Dermis blood vessel endothelial cell (primary cell): ENCODE measurements around the gene FCER2. TPM values are rescaled to one million over a fixed set of nuclear protein-coding genes. Genes with fewer than 3 reads are reported as not detected.
A peak's percentile ranks its signal among the peaks of the same experiment; 100 is the strongest.

ENCODE experiments used
- DNase-seq: peaks from one replicate; pipeline ENCODE4 v3.0.0; 2010
- total RNA-seq: library from RNA; depleted of rRNA; stranded (reverse); fragments of >200 nt; gene quantifications from 2 replicates; pipeline ENCODE4 v1.2.3, GENCODE V29; 2014

The FCER2 gene
- total RNA-seq, 1 donor from 2014 or later: not detected

DNA sequence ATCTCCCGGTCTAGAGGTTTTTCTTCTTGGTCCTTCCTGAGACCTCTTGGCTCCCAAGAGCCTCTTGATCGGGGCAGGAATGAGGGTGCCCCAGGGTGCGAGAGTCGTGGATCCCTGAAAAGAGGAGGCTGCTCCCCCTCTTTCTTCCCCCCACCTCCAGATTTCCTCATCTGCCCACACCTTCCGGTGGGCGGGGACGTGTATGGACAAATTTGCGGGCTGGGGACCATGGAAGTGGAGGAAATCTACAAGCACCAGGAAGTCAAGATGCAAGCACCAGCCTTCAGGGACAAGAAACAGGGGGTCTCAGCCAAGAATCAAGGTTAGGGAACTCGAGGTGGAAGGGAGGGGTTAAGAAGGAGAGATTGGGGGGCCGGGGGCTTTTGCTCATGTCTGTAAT is 25.1 kb downstream of the FCER2 start, which contains the start of gene MCEMP1:
Gene MCEMP1 (plus strand): TSS at position 237 of the 400 bp plus-strand sequence. CDS start 31 bp downstream, at position 268.
- no peak for DNase-seq

DNA sequence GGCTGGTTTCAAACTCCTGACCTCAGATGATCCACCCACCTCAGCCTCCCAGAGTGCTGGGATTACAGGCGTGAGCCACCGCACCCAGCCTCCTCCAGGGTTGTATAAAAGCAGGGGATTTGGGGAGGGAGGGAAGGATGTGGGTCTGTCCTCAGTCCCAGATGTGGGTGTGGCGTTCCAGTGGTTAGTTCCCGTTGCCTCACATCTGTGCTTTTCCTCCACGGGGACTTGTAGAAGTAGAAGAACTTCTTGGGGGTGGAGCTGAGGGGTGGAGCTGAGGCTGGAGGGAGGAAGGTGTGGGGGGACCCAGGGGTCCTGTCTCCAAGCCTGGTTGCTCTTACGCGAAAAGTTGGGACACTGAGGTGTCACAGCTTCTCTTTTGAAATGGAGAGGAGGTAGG is 25.6 kb downstream of the FCER2 start:
- no peak for DNase-seq

- peak; percentile 59 for DNase-seq
These were observed 27.6 kb downstream of the FCER2 start for GRCh38 chr19:7674010-7675005.

DNA sequence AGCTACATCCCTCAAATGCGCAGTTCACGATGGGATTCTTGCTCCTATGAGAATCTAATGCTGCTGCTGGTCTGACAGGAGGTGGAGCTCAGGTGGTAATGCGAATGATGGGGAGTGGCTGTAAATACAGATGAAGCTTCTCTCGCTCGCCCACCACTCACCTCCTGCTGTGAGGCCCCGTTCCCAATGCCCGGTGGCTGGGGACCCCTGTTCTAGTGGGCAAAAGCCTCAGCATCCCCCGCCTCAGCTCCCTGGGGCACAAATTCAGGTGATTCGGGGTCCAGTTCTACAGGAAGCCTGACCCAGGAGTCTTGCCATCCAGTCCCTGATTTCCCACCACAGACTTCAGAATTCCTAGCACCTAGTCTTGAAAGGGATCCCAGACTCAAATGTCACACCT is 29.4 kb downstream of the FCER2 start:
- no peak for DNase-seq

DNA sequence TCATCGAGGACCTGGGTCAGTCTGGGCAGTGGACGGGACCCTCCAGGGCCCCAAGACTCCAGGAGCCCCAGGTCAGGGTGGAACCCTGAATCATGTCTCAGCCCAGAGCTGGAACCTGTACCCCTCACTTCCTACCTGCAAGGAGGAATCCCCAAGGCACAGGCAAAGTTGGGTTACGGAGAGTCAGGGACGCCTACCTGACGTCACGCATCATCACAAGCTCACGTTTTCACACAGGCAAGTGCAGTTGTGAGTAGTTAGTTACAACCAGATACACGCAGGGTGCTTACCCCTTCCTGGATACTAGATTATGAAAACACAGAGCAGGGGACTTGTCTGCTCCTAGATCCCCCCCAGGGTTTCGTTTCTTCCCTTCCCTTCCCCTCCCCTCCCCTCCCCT is 31.1 kb downstream of the FCER2 start:
- no peak for DNase-seq

DNA sequence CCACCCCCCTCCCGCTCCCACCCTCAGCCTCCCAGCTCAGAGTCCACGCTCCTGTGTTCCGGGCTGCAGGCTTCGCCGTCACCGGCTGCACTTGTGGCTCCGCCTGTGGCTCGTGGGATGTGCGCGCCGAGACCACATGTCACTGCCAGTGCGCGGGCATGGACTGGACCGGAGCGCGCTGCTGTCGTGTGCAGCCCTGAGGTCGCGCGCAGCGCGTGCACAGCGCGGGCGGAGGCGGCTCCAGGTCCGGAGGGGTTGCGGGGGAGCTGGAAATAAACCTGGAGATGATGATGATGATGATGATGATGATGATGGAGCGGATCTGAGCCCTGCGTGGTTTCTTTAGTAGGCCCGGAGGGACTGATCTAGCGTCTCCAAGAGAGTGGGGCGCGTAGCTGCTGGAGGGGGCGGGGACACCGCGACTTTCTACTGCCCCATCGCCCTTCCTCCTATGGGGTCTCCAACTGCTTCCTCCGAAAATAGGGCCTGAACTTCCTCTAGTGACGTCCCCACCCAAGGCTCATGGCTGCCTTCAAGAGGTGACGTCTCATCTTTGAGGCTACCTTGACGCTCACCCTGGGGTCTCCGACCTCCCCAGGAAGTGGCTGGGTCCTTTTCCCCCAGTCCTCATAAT is 31.7 kb downstream of the FCER2 start:
- DNase-seq: no peak

DNA sequence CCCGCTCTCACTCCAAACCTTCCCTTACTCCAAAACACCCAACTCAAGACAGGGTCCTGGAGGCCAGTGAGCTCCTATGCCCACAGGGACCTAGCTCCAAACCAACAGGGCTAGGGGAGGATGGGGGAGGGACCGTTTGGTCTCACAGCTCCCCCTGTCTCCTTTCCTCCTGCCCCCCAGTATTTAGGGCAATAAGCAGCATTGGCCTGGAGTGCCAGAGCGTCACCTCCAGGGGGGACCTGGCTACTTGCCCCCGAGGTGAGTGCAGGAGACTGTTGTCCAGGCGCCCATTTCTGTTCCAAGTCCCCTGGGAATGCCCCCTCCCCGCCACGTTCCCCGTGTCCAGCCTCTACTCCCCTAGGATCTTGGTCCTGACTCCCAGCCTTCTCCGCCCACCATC is 32.3 kb downstream of the FCER2 start:
- DNase-seq: no peak

DNA sequence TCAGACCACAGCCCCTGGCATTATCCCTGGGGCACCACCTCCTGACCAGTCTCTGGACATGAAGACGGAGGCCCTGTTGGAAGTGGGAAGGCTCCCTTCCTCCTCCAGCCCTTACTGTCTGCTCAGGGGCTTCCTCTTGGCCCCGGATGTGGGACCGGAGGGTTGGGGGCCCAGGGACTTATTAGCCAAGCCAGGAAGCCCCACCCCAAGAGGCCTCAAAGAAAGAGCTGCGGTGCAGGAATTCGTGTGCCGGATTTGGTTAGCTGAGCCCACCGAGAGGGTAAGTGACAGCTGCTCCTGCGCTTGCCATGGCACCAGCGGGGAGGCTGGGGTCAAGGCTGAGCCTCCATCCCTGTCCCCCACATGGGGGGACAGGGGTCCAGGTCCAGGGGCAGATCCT is 33.1 kb downstream of the FCER2 start, which contains the start of gene RETN:
Gene RETN (plus strand): TSS at position 208 of the 400 bp plus-strand sequence. CDS start 278 bp downstream, outside the sequence.
- no peak for DNase-seq

DNA sequence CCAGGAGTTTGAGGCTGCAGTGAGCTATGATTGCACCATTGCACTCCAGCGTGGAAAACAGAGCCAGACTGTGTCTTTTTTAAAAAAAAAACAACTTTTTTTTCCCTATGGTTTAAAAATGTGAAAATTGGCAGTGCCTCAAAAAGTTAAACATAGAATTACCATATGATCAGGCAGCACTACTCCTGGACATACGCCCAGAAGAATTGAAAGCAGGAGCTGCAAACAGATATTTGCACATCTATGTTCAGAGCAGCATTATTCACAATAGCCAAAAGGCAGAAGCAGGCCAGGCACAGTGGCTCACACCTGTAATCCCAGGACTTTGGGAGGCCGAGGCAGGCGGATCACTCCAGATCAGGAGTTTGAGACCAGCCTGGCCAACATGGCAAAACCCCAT is 36.9 kb downstream of the FCER2 start:
- no peak for DNase-seq

- no peak for DNase-seq
These were observed 38.2 kb downstream of the FCER2 start for GRCh38 chr19:7663706-7664105.

GRCh38 chr19:7662657-7663056 is 39.3 kb downstream of the FCER2 start:
- DNase-seq: no peak

- DNase-seq: no peak
These were observed 40.0 kb downstream of the FCER2 start for GRCh38 chr19:7661744-7662538.

DNA sequence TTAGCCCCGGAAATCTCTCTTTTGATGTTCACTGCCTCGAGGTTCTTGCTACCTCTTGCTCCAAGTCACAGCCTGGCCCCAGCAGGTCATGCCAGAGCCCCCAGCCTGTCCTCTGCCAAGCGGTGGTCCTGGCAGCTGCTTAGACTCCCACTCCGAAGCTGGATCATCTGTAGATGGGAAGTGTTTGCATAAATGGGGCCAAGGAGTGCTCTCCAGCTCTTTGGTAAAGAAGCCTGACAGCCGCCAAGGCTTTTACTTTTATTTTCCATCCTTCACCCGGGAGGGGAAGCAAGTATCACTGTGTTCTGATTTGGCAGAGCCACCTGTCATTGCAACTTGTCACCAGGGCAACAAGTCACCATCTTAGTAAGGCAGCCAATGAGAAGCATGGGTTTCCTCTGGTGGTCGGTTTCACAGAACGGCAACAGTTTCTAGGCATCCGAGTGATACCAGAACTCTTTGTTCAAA is 43.7 kb downstream of the FCER2 start:
- no peak for DNase-seq

- no peak for DNase-seq
These were observed 44.7 kb downstream of the FCER2 start for GRCh38 chr19:7657131-7657751.

GRCh38 chr19:7655581-7655980 is 46.4 kb downstream of the FCER2 start:
- DNase-seq: peak; percentile 43

- no peak for DNase-seq
These were observed 47.5 kb downstream of the FCER2 start for GRCh38 chr19:7654401-7654800.

- DNase-seq: peak; percentile 76
These were observed 49.8 kb downstream of the FCER2 start for GRCh38 chr19:7652061-7652641.

GRCh38 chr19:7650148-7650547 is 51.8 kb downstream of the FCER2 start:
- no peak for DNase-seq

- no peak for DNase-seq
These were observed 53.5 kb downstream of the FCER2 start for GRCh38 chr19:7648265-7649014.

DNA sequence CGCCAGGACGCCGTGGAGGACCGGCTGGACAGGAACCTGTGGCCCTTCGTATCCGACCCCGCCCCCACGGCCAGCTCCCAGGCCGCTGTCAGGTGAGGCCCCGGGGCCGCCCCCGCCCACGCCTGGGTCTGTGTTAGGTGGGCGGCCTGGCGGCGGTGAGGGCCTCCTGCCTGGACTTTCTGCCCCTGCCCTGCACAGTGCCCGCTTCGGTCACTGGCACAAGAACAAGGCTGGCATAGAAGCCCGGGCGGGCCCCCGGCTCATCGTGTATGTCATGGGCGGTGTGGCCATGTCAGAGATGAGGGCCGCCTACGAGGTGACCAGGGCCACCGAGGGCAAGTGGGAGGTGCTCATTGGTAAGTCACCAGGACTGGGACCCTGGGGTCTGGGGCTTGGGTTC is 54.8 kb downstream of the FCER2 start:
- no peak for DNase-seq

DNA sequence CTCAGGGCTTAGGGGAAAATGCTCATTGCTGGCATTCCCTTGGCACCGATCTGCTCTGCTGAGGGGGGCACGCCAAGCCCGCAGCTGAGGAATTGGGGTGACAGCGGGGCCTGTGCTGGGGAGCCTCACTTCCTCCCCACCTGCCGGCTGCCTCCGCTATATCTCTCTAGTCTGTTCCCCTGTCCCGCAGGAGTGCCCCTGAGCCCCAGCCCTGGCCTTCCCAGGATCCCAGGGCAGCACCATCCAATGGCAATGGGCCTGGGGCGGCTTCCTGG is 55.6 kb downstream of the FCER2 start:
- DNase-seq: no peak
